Activated CD4-positive, alpha-beta T cell treated with anti-CD3 and anti-CD28 coated beads, Interleukin-2, Interleukin-4, amounts not matched to agents 100 ng/mL and 50 ng/mL, durations not matched to agents 16 hours and 8 hours (primary cell): ENCODE measurements around the gene PAK2.
"Not testable (repeated sequence)": the region's sequence is repeated elsewhere in the genome, so short reads cannot be mapped to it uniquely, and the experiment has no call there.

Experiments
- DNase-seq: peaks from one replicate; pipeline ENCODE4 v3.0.0-alpha.2; 2020; ENCODE audit warnings: low spot score

Gene PAK2

GRCh38 chr3:196739671-196740480 is at the start of gene PAK2:
Gene PAK2 (plus strand): TSS chr3:196739857. CDS start chr3:196782647, 42,790 bp downstream.
- DNase-seq: peak; percentile 92

GRCh38 chr3:196689941-196690660 is 49.6 kb upstream of the PAK2 start:
- DNase-seq: no peak

- no peak for DNase-seq
These were observed 48.3 kb upstream of the PAK2 start for GRCh38 chr3:196691386-196691785.

- DNase-seq: no peak
These were observed 45.4 kb upstream of the PAK2 start for GRCh38 chr3:196694202-196694638.

- DNase-seq: no peak
These were observed 44.5 kb upstream of the PAK2 start for GRCh38 chr3:196694941-196695848.

- no peak for DNase-seq
These were observed 43.8 kb upstream of the PAK2 start for GRCh38 chr3:196695849-196696226.

GRCh38 chr3:196697270-196697669 is 42.4 kb upstream of the PAK2 start:
- no peak for DNase-seq

- no peak for DNase-seq
These were observed 39.9 kb upstream of the PAK2 start for GRCh38 chr3:196699749-196700148.

- no peak for DNase-seq
These were observed 38.9 kb upstream of the PAK2 start for GRCh38 chr3:196700801-196701200.

GRCh38 chr3:196706327-196706726 is 33.3 kb upstream of the PAK2 start:
- DNase-seq: no peak

GRCh38 chr3:196706731-196707130 is 32.9 kb upstream of the PAK2 start:
- no peak for DNase-seq

GRCh38 chr3:196707566-196707965 is 32.1 kb upstream of the PAK2 start:
- DNase-seq: no peak

- no peak for DNase-seq
These were observed 31.2 kb upstream of the PAK2 start for GRCh38 chr3:196708467-196708866.

GRCh38 chr3:196711838-196712513 is 27.7 kb upstream of the PAK2 start, which contains the start of the genes CEP19 and PIGX:
Gene CEP19 (minus strand): TSS chr3:196712250. CDS start chr3:196708657, 3,593 bp downstream.
Gene PIGX (plus strand): TSS chr3:196712377.
- DNase-seq: peak; percentile 90

- DNase-seq: no peak
These were observed 26.9 kb upstream of the PAK2 start for GRCh38 chr3:196712514-196713413.

- DNase-seq: not testable (repeated sequence)
These were observed 22.5 kb upstream of the PAK2 start for GRCh38 chr3:196717162-196717561.

GRCh38 chr3:196721097-196721496 is 18.6 kb upstream of the PAK2 start:
- DNase-seq: no peak

GRCh38 chr3:196726788-196727675 is 12.6 kb upstream of the PAK2 start:
- peak; percentile 68 for DNase-seq

- no peak for DNase-seq
These were observed 3.9 kb upstream of the PAK2 start for GRCh38 chr3:196735751-196736150.
